Measurements from ENCODE around the gene RNF208.

RNF208 gene

GRCh38 chr9:137175345-137175961 lies 46.6 kb downstream of the RNF208 start:
- DNase-seq (ENCODE audit: low read depth, low spot score): no peak
- TF ChIP-seq EZH2 (IDR thresholded peaks at IDR 0.05) (no peak), POLR2AphosphoS5 (IDR thresholded peaks at IDR 0.05; ENCODE audit: borderline replicate concordance, low read depth, low read length) (no peak; the same call in 1 of the 2 replicates), FOXP2 (optimal IDR thresholded peaks at IDR 0.05; ENCODE audit: control extremely low read depth, extremely low read length, insufficient read depth) (no peak)
- Histone ChIP-seq H3K27ac (no peak overlapping the region), H3K9ac (ENCODE audit: insufficient read length) (no peak overlapping the region), H3K4me3 (peak overlapping the region; percentile 57; the same call in 1 of the 2 replicates), H3K36me3 (ENCODE audit: insufficient read depth, low read length) (no peaks in the 10 kb centered on the region; the same call in 1 of the 2 replicates), H3K9me3 (ENCODE audit: low read depth, low read length) (no peaks in the 10 kb centered on the region)

DNA sequence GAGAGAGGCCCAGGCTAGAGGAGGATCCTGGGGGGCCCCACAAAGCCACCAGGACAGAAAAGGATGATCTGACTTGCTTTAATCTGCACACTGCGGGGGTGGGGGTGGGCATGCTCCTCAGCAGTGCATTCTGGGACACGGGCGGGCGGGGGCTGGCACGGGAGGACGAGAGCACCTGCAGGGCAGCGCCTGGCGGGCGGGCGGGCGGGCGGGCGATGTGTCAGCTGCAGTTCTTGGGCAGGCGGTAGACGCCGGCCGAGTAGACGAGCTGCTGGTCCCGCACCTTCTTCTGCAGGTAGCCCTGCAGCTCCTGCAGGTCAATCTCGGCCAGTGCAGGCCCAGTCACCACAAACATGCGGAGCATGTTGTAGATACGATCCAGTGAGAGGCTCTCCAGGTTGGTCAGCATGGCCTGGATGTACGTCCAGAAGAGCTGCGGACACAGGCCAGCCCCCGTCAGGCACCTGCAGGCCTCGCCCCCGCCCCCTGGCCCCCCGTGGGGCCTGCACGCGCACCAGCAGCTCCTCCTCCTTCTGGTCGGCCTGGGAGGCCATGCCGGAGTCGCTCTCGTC lies 47.2 kb downstream of the RNF208 start:
- no peak for TF ChIP-seq POLR2AphosphoS5 (IDR thresholded peaks at IDR 0.05; ENCODE audit: borderline replicate concordance, low read depth, low read length)
- TF ChIP-seq FOXP2 (optimal IDR thresholded peaks at IDR 0.05; ENCODE audit: control extremely low read depth, extremely low read length, insufficient read depth): no peak
- no peak for TF ChIP-seq EZH2 (IDR thresholded peaks at IDR 0.05)
- peak overlapping the region; percentile 58 for H3K4me3 ChIP-seq
- no peak overlapping the region for H3K9ac ChIP-seq (ENCODE audit: insufficient read length)
- H3K9me3 ChIP-seq (ENCODE audit: low read depth, low read length): no peaks in the 10 kb centered on the region
- DNase-seq (ENCODE audit: low read depth, low spot score): no peak
- no peaks in the 10 kb centered on the region; the same call in 1 of the 2 replicates for H3K36me3 ChIP-seq (ENCODE audit: insufficient read depth, low read length)
- H3K27ac ChIP-seq: no peak overlapping the region

GRCh38 chr9:137173796-137174664 lies 48.0 kb downstream of the RNF208 start:
- no peak for DNase-seq (ENCODE audit: low read depth, low spot score)
- no peaks in the 10 kb centered on the region for H3K36me3 ChIP-seq (ENCODE audit: insufficient read depth, low read length)
- no peak overlapping the region for H3K9ac ChIP-seq (ENCODE audit: insufficient read length)
- no peak for TF ChIP-seq FOXP2 (optimal IDR thresholded peaks at IDR 0.05; ENCODE audit: control extremely low read depth, extremely low read length, insufficient read depth)
- TF ChIP-seq EZH2 (IDR thresholded peaks at IDR 0.05): no peak
- TF ChIP-seq POLR2AphosphoS5 (IDR thresholded peaks at IDR 0.05; ENCODE audit: borderline replicate concordance, low read depth, low read length): no peak
- H3K27ac ChIP-seq: no peak overlapping the region
- no peaks in the 10 kb centered on the region for H3K9me3 ChIP-seq (ENCODE audit: low read depth, low read length)
- H3K4me3 ChIP-seq: peak overlapping the region; percentile 58

GRCh38 chr9:137172901-137173795 lies 48.9 kb downstream of the RNF208 start:
- DNase-seq (ENCODE audit: low read depth, low spot score): no peak
- TF ChIP-seq POLR2AphosphoS5 (IDR thresholded peaks at IDR 0.05; ENCODE audit: borderline replicate concordance, low read depth, low read length): no peak
- no peak for TF ChIP-seq FOXP2 (optimal IDR thresholded peaks at IDR 0.05; ENCODE audit: control extremely low read depth, extremely low read length, insufficient read depth)
- TF ChIP-seq EZH2 (IDR thresholded peaks at IDR 0.05): no peak
- Histone ChIP-seq H3K9me3 (ENCODE audit: low read depth, low read length) (no peaks in the 10 kb centered on the region), H3K9ac (ENCODE audit: insufficient read length) (no peak overlapping the region), H3K27ac (no peak overlapping the region), H3K36me3 (ENCODE audit: insufficient read depth, low read length) (no peaks in the 10 kb centered on the region), H3K4me3 (no peak overlapping the region)

DNA sequence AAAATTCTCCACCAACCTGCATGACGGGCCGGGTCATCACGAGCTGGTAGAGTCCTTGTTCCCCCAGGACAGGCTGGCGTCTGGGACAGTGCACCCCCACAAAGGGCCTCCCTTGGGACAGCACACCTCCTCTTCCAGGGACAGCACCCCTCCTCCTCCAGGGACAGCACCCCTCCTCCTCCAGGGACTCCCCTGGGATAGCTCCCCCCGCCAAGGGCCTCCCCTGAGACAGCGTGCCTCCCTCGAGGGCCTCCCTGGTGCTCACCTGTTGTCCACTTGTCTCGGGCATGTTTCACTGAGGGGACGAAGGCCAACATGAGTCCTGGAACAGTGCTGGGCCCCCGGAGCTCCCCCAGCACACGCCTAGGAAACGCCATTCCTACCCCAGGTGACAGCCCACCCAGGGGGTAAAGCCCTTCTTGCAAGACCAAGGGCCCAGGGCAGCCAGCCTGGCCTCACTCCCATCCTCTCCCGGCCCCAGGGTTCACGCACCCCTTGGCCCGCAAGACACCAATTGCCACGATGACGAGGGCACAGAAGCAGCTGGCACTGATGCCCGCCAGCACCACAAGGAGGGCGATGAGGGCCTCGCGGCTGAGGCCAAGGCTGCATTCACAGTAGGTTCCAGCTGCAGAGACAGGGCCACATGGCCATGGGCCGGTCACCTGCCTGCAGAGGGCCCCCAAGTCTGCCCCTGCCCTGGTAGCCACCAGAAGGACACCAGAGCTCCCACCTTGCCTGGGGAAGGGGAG lies 50.7 kb downstream of the RNF208 start:
- Histone ChIP-seq H3K36me3 (ENCODE audit: insufficient read depth, low read length) (no peaks in the 10 kb centered on the region), H3K9ac (ENCODE audit: insufficient read length) (no peak overlapping the region), H3K9me3 (ENCODE audit: low read depth, low read length) (no peaks in the 10 kb centered on the region), H3K4me3 (no peak overlapping the region), H3K27ac (no peak overlapping the region)
- DNase-seq (ENCODE audit: low read depth, low spot score): no peak
- TF ChIP-seq FOXP2 (optimal IDR thresholded peaks at IDR 0.05; ENCODE audit: control extremely low read depth, extremely low read length, insufficient read depth) (no peak), EZH2 (IDR thresholded peaks at IDR 0.05) (no peak), POLR2AphosphoS5 (IDR thresholded peaks at IDR 0.05; ENCODE audit: borderline replicate concordance, low read depth, low read length) (no peak)

- no peaks in the 10 kb centered on the region for H3K36me3 ChIP-seq (ENCODE audit: insufficient read depth, low read length)
- H3K27ac ChIP-seq: no peak overlapping the region
- no peak for TF ChIP-seq EZH2 (IDR thresholded peaks at IDR 0.05)
- TF ChIP-seq POLR2AphosphoS5 (IDR thresholded peaks at IDR 0.05; ENCODE audit: borderline replicate concordance, low read depth, low read length): no peak
- no peak for TF ChIP-seq FOXP2 (optimal IDR thresholded peaks at IDR 0.05; ENCODE audit: control extremely low read depth, extremely low read length, insufficient read depth)
- no peak for DNase-seq (ENCODE audit: low read depth, low spot score)
- H3K9ac ChIP-seq (ENCODE audit: insufficient read length): no peak overlapping the region
- no peak overlapping the region for H3K4me3 ChIP-seq
- no peaks in the 10 kb centered on the region for H3K9me3 ChIP-seq (ENCODE audit: low read depth, low read length)
These were observed 51.4 kb downstream of the RNF208 start for GRCh38 chr9:137170486-137171148.

Measured in SK-N-MC (cell line).